ENCODE measurements around the gene PNMA8C.

Gene PNMA8C

DNA sequence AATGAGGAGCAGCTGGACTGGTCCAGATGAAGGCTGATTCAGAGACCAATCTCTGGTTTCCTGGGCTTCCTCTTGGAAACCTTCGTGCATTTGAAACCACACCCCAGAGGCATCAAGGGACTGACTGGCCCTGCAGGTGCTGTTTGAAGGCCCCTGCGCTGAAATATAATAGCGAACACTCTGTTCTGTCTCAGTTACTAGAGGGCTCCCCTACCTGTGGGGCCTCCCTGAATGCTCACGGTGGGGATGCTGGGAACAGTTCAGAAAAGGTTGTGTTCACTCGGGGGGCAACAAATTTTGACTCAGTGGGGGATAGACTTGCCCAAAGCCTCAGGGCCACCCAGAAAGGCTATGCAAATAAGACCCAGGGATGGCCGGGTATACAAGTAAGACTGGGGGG is 21.8 kb downstream of the PNMA8C start:
- TF ChIP-seq OSR1 (CRISPR knock-in tag; IDR thresholded peaks at IDR 0.05) (no peak), ARNTL (CRISPR knock-in tag; IDR thresholded peaks at IDR 0.05; ENCODE audit: borderline replicate concordance, low read depth) (no peak), ZNF8 (CRISPR knock-in tag; IDR thresholded peaks at IDR 0.05) (no peak), ZFP30 (CRISPR knock-in tag; IDR thresholded peaks at IDR 0.05) (no peak), ESRRG (CRISPR knock-in tag; IDR thresholded peaks at IDR 0.05) (no peak), BACH2 (CRISPR knock-in tag; IDR thresholded peaks at IDR 0.05; ENCODE audit: borderline replicate concordance) (no peak), SNAI2 (CRISPR knock-in tag; IDR thresholded peaks at IDR 0.05) (no peak), ISL1 (CRISPR knock-in tag; IDR thresholded peaks at IDR 0.05) (no peak)
- TF ChIP-seq, protein P1, sequence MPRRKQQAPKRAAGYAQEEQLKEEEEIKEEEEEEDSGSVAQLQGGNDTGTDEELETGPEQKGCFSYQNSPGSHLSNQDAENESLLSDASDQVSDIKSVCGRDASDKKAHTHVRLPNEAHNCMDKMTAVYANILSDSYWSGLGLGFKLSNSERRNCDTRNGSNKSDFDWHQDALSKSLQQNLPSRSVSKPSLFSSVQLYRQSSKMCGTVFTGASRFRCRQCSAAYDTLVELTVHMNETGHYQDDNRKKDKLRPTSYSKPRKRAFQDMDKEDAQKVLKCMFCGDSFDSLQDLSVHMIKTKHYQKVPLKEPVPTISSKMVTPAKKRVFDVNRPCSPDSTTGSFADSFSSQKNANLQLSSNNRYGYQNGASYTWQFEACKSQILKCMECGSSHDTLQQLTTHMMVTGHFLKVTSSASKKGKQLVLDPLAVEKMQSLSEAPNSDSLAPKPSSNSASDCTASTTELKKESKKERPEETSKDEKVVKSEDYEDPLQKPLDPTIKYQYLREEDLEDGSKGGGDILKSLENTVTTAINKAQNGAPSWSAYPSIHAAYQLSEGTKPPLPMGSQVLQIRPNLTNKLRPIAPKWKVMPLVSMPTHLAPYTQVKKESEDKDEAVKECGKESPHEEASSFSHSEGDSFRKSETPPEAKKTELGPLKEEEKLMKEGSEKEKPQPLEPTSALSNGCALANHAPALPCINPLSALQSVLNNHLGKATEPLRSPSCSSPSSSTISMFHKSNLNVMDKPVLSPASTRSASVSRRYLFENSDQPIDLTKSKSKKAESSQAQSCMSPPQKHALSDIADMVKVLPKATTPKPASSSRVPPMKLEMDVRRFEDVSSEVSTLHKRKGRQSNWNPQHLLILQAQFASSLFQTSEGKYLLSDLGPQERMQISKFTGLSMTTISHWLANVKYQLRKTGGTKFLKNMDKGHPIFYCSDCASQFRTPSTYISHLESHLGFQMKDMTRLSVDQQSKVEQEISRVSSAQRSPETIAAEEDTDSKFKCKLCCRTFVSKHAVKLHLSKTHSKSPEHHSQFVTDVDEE (CRISPR knock-in tag; IDR thresholded peaks at IDR 0.05): no peak
- no peak for ATAC-seq

DNA sequence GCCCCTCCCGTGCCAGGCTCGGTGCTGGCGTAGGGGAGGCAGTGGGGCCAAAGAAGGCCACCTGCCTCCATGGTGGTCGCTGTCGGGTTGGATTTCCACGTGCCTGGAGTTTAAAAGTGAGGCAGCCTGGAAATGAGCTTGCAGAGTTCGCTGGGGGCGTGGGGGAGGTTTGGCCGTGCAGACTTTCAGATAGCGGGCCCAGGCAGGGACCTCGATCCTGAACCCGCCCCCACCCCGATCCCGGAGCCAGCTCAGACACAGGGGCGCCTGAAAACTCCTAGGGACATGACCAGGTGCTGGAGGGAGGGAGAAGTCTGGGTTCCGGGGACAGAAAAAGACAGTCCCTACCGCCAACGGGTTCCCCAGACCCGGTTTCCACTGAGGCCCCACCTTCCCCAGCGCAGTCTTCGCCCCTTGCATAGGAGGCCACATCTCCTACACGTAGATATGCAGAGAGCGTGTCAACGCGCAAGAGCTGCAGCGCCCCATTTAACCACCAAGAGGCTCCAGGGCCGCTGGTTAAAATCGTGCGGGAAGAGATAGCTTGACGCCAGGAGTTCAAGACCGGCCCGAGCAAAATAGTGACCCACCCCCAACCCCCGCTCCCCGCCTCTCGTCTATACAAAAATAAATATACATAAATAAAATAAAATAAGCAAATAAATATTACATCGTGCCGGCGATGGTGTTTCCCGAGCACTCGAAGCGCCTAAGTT is 23.8 kb downstream of the PNMA8C start:
- TF ChIP-seq CSDC2 (CRISPR knock-in tag; IDR thresholded peaks at IDR 0.05): no peak
- no peak for TF ChIP-seq ZNF8 (CRISPR knock-in tag; IDR thresholded peaks at IDR 0.05)
- no peak for TF ChIP-seq BACH2 (CRISPR knock-in tag; IDR thresholded peaks at IDR 0.05; ENCODE audit: borderline replicate concordance)
- TF ChIP-seq, protein P2, sequence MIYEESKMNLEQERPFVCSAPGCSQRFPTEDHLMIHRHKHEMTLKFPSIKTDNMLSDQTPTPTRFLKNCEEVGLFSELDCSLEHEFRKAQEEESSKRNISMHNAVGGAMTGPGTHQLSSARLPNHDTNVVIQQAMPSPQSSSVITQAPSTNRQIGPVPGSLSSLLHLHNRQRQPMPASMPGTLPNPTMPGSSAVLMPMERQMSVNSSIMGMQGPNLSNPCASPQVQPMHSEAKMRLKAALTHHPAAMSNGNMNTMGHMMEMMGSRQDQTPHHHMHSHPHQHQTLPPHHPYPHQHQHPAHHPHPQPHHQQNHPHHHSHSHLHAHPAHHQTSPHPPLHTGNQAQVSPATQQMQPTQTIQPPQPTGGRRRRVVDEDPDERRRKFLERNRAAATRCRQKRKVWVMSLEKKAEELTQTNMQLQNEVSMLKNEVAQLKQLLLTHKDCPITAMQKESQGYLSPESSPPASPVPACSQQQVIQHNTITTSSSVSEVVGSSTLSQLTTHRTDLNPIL (CRISPR knock-in tag; IDR thresholded peaks at IDR 0.05; ENCODE audit: low read depth): no peak
- no peak for TF ChIP-seq PPARA (CRISPR knock-in tag; IDR thresholded peaks at IDR 0.05; ENCODE audit: borderline replicate concordance)
- no peak for TF ChIP-seq ARNTL (CRISPR knock-in tag; IDR thresholded peaks at IDR 0.05; ENCODE audit: borderline replicate concordance, low read depth)
- no peak for TF ChIP-seq ISL1 (CRISPR knock-in tag; IDR thresholded peaks at IDR 0.05)
- TF ChIP-seq SNAI2 (CRISPR knock-in tag; IDR thresholded peaks at IDR 0.05): no peak
- no peak for TF ChIP-seq TCF4 (CRISPR knock-in tag; IDR thresholded peaks at IDR 0.05; ENCODE audit: borderline replicate concordance)
- no peak for TF ChIP-seq ZFP3 (CRISPR knock-in tag; IDR thresholded peaks at IDR 0.05)
- TF ChIP-seq, protein P3, sequence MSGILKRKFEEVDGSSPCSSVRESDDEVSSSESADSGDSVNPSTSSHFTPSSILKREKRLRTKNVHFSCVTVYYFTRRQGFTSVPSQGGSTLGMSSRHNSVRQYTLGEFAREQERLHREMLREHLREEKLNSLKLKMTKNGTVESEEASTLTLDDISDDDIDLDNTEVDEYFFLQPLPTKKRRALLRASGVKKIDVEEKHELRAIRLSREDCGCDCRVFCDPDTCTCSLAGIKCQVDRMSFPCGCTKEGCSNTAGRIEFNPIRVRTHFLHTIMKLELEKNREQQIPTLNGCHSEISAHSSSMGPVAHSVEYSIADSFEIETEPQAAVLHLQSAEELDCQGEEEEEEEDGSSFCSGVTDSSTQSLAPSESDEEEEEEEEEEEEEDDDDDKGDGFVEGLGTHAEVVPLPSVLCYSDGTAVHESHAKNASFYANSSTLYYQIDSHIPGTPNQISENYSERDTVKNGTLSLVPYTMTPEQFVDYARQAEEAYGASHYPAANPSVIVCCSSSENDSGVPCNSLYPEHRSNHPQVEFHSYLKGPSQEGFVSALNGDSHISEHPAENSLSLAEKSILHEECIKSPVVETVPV (CRISPR knock-in tag; IDR thresholded peaks at IDR 0.05): no peak
- TF ChIP-seq, protein P4, sequence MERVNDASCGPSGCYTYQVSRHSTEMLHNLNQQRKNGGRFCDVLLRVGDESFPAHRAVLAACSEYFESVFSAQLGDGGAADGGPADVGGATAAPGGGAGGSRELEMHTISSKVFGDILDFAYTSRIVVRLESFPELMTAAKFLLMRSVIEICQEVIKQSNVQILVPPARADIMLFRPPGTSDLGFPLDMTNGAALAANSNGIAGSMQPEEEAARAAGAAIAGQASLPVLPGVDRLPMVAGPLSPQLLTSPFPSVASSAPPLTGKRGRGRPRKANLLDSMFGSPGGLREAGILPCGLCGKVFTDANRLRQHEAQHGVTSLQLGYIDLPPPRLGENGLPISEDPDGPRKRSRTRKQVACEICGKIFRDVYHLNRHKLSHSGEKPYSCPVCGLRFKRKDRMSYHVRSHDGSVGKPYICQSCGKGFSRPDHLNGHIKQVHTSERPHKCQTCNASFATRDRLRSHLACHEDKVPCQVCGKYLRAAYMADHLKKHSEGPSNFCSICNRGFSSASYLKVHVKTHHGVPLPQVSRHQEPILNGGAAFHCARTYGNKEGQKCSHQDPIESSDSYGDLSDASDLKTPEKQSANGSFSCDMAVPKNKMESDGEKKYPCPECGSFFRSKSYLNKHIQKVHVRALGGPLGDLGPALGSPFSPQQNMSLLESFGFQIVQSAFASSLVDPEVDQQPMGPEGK (CRISPR knock-in tag; IDR thresholded peaks at IDR 0.05; ENCODE audit: borderline replicate concordance): no peak
- TF ChIP-seq ZNF70 (CRISPR knock-in tag; IDR thresholded peaks at IDR 0.05): no peak
- no peak for TF ChIP-seq ESRRG (CRISPR knock-in tag; IDR thresholded peaks at IDR 0.05)
- TF ChIP-seq ZNF565 (CRISPR knock-in tag; conservative IDR thresholded peaks at IDR 0.05; ENCODE audit: low read depth): no peak
- TF ChIP-seq ZFP30 (CRISPR knock-in tag; IDR thresholded peaks at IDR 0.05): no peak
- no peak for TF ChIP-seq TOX (CRISPR knock-in tag; IDR thresholded peaks at IDR 0.05; ENCODE audit: borderline replicate concordance)
- TF ChIP-seq GLIS3 (CRISPR knock-in tag; IDR thresholded peaks at IDR 0.05): no peak
- TF ChIP-seq OSR1 (CRISPR knock-in tag; IDR thresholded peaks at IDR 0.05): no peak
- ATAC-seq: no peak

DNA sequence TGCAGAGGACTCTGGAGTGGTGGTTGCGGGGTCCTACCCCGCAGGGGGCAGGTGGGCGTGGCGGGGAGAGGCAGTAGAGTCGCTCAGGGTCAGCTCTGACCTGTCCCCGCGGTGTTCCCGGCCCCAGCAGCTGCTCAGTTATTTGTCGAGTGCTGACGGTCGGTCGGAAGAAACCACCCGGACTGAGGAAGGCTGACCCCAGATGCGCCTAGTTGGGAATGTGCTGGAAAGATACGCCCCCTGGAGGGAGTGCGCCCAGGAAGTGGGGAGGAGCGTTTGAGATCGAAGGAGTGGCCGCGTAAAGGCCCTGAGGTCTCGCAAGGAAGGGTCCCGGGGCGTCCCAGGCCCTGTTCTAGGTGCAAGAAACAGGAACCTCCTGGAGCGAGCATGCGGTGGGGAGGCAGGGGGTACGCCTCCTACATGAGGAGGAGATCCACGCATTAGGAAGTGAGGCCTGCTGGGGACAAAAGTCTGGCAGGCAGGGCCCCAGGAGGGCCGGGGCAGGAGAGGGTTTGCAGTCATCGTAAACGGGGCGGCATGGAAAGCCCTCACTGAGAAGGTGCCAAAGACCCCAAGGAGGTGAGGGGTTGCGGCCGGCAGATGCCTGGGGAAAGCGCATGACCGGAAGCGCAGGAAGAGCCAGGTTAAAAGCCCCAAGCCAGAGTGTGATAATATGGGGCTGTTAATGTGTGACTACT is 24.5 kb downstream of the PNMA8C start:
- ATAC-seq: no peak; the same call in 2 of the 3 replicates
- TF ChIP-seq GLIS3 (CRISPR knock-in tag; IDR thresholded peaks at IDR 0.05): no peak
- no peak for TF ChIP-seq BACH2 (CRISPR knock-in tag; IDR thresholded peaks at IDR 0.05; ENCODE audit: borderline replicate concordance)
- no peak for TF ChIP-seq CSDC2 (CRISPR knock-in tag; IDR thresholded peaks at IDR 0.05)
- TF ChIP-seq, protein P3 (CRISPR knock-in tag; IDR thresholded peaks at IDR 0.05): no peak
- no peak for TF ChIP-seq ISL1 (CRISPR knock-in tag; IDR thresholded peaks at IDR 0.05)
- no peak for TF ChIP-seq TCF4 (CRISPR knock-in tag; IDR thresholded peaks at IDR 0.05; ENCODE audit: borderline replicate concordance)
- TF ChIP-seq, protein P2 (CRISPR knock-in tag; IDR thresholded peaks at IDR 0.05; ENCODE audit: low read depth): no peak
- no peak for TF ChIP-seq ESRRG (CRISPR knock-in tag; IDR thresholded peaks at IDR 0.05)
- TF ChIP-seq ARNTL (CRISPR knock-in tag; IDR thresholded peaks at IDR 0.05; ENCODE audit: borderline replicate concordance, low read depth): no peak
- TF ChIP-seq ZNF70 (CRISPR knock-in tag; IDR thresholded peaks at IDR 0.05): no peak
- TF ChIP-seq RARB (CRISPR knock-in tag; IDR thresholded peaks at IDR 0.05): no peak
- TF ChIP-seq ZNF565 (CRISPR knock-in tag; conservative IDR thresholded peaks at IDR 0.05; ENCODE audit: low read depth): no peak

Data from SK-N-SH treated with all-trans-retinoic acid at 6 μM for 48 hours (cell line).